A549 (cell line): Measurements from ENCODE around the gene RAB27A. TPM values are rescaled to one million over a fixed set of nuclear protein-coding genes. Genes with fewer than 3 reads are reported as not detected.
A peak's percentile ranks its signal among the peaks of the same experiment; 100 is the strongest.

Experiments
- ATAC-seq, 2 experiments: fragments of 200-7000 bp in 1 of 2; fragments of >200 bp in 1 of 2; cut with Nextera tagmentation in 1 of 2; cut with Tn5 transposase in 1 of 2; 3 replicates each; pipeline versions ENCODE4 v1.8.0 to v1.9.1; 2018 to 2020; ENCODE audit warnings: mild to moderate bottlenecking in 1 of 2, moderate library complexity in 1 of 2
- CTCF ChIA-PET: fragments of 300-600 bp; sonication (Branson Sonifier 250); formaldehyde crosslinking; extraction: SDS; loops from one replicate; lab custom pipeline; 2021; ENCODE audit warnings: antibody characterized with exemption, inconsistent platforms; lab: Yijun Ruan, JAX
- POLR2A ChIA-PET: fragments of 350-600 bp; formaldehyde crosslinking; extraction: SDS; loops from one replicate; lab custom pipeline; 2021; ENCODE audit warnings: antibody characterized with exemption, inconsistent platforms; lab: Yijun Ruan, JAX
- DNase-seq, 2 experiments: peaks; one replicate each; pipeline versions ENCODE4 v3.0.0 to v3.0.0-alpha.2; 2011 to 2016; ENCODE audit warnings: low read depth in 1 of 2, low spot score in 1 of 2
- FAIRE-seq: peaks from 2 replicates; lab custom pipeline; 2011; peaks lifted over from hg19 to GRCh38; lab: Jason Lieb, UNC
- H3K27ac ChIP-seq, 2 experiments: fragments of >200 bp; sonication (Bioruptor Twin); formaldehyde crosslinking; 3 replicates each; pipeline ENCODE4 v1.5.1; 2016 to 2017
- H3K4me1 ChIP-seq: fragments of >200 bp; sonication (Bioruptor Twin); formaldehyde crosslinking; 3 replicates; pipeline ENCODE4 v1.6.1; 2016
- H3K4me2 ChIP-seq: fragments of >200 bp; sonication (Bioruptor Twin); formaldehyde crosslinking; 3 replicates; pipeline ENCODE4 v1.6.1; 2016
- H3K4me3 ChIP-seq: fragments of >200 bp; sonication (Bioruptor Twin); formaldehyde crosslinking; 3 replicates; pipeline ENCODE4 v1.5.1; 2016
- H3K9me3 ChIP-seq: fragments of >200 bp; sonication (Bioruptor Twin); formaldehyde crosslinking; 3 replicates; pipeline ENCODE4 v1.6.1; 2016
- BHLHE40 ChIP-seq: IDR thresholded peaks from 2 replicates; pipeline ENCODE4 v1.6.1; 2012; ENCODE audit warnings: low read depth, low read length, inconsistent platforms
- CBX2 ChIP-seq: fragments of 200-600 bp; sonication (generic); IDR thresholded peaks from 2 replicates; pipeline ENCODE4 v1.6.1; 2016; ENCODE audit warnings: low read depth, mild to moderate bottlenecking, borderline replicate concordance
- CBX8 ChIP-seq: fragments of 200-600 bp; sonication (generic); IDR thresholded peaks from 2 replicates; pipeline ENCODE4 v1.6.1; 2016
- CHD2 ChIP-seq: fragments of 150-350 bp; IDR thresholded peaks from 2 replicates; pipeline ENCODE4 v1.6.1; 2014; ENCODE audit warnings: low read length; ENCODE audit not compliant: partially characterized antibody
- ESRRA ChIP-seq: fragments of 150-350 bp; IDR thresholded peaks from 2 replicates; pipeline ENCODE4 v1.6.1; 2014; ENCODE audit warnings: mild to moderate bottlenecking, low read length, borderline replicate concordance
- FOSL2 ChIP-seq, 2 experiments: fragments of 450-650 bp in 1 of 2; fragments of >200 bp in 1 of 2; sonication (Bioruptor Twin) in 1 of 2; formaldehyde crosslinking; IDR thresholded peaks; 2 replicates each; pipeline versions ENCODE4 v1.5.0 to v1.6.1; 2016 to 2020; ENCODE audit warnings: mild to moderate bottlenecking in 1 of 2, moderate library complexity in 1 of 2
- GATA3 ChIP-seq: IDR thresholded peaks from 2 replicates; pipeline ENCODE4 v1.6.1; 2012; ENCODE audit warnings: borderline replicate concordance
- HDAC2 ChIP-seq: fragments of 200-600 bp; sonication (generic); IDR thresholded peaks from 2 replicates; pipeline ENCODE4 v1.6.1; 2016
- HES2 ChIP-seq: fragments of >200 bp; sonication (Bioruptor Twin); formaldehyde crosslinking; IDR thresholded peaks from 2 replicates; pipeline ENCODE4 v1.6.1; 2016
- HMGXB4 ChIP-seq: fragments of 250-450 bp; sonication (Bioruptor Pico); IDR thresholded peaks from 2 replicates; pipeline ENCODE4 v1.5.0; 2021; ENCODE audit warnings: mild to moderate bottlenecking, moderate library complexity, borderline replicate concordance
- HOXB13 ChIP-seq: fragments of 250-450 bp; sonication (Bioruptor Pico); IDR thresholded peaks from 2 replicates; pipeline ENCODE4 v1.5.0; 2020; ENCODE audit warnings: low read depth, mild to moderate bottlenecking, moderate library complexity
- HOXB5 ChIP-seq: fragments of 250-450 bp; sonication (Bioruptor Pico); IDR thresholded peaks from 2 replicates; pipeline ENCODE4 v1.5.0; 2020; ENCODE audit warnings: mild to moderate bottlenecking, moderate library complexity
- JUN ChIP-seq, 2 experiments: fragments of >200 bp; sonication (Bioruptor Twin); formaldehyde crosslinking; IDR thresholded peaks; 2 replicates in 1 of 2; 3 replicates in 1 of 2; pipeline ENCODE4 v1.6.1; 2016 to 2017
- KDM1A ChIP-seq: fragments of 200-600 bp; sonication (generic); IDR thresholded peaks from 2 replicates; pipeline ENCODE4 v1.6.1; 2016; ENCODE audit warnings: low read depth, mild to moderate bottlenecking
- MAFK ChIP-seq: fragments of 450-650 bp; IDR thresholded peaks from 2 replicates; pipeline ENCODE4 v1.6.1; 2014; ENCODE audit not compliant: partially characterized antibody
- NPAS2 ChIP-seq: fragments of 250-450 bp; sonication (Bioruptor Pico); IDR thresholded peaks from 2 replicates; pipeline ENCODE4 v1.8.0; 2022; ENCODE audit warnings: mild to moderate bottlenecking, moderate library complexity, borderline replicate concordance
- NR3C1 ChIP-seq: fragments of >200 bp; sonication (Bioruptor Twin); formaldehyde crosslinking; IDR thresholded peaks from 3 replicates; pipeline ENCODE4 v1.6.1; 2017
- POLR2A ChIP-seq: IDR thresholded peaks from 2 replicates; pipeline ENCODE4 v1.6.1; 2012; ENCODE audit warnings: mild to moderate bottlenecking, low read length
- RAD21 ChIP-seq, 2 experiments: fragments of >200 bp in 1 of 2; sonication (Bioruptor Twin) in 1 of 2; formaldehyde crosslinking in 1 of 2; IDR thresholded peaks in 1 of 2; conservative IDR thresholded peaks in 1 of 2; 2 replicates in 1 of 2; 3 replicates in 1 of 2; pipeline ENCODE4 v1.6.1; 2012 to 2018; ENCODE audit warnings: inconsistent platforms in 1 of 2
- RARB ChIP-seq: fragments of 250-450 bp; sonication (Bioruptor Pico); IDR thresholded peaks from 2 replicates; pipeline ENCODE4 v1.8.0; 2021; ENCODE audit warnings: mild to moderate bottlenecking, moderate library complexity
- REST ChIP-seq: fragments of 200-600 bp; sonication (generic); IDR thresholded peaks from 2 replicates; pipeline ENCODE4 v1.6.1; 2016; ENCODE audit warnings: antibody characterized with exemption, mild to moderate bottlenecking, moderate library complexity
- RFX5 ChIP-seq: fragments of 450-650 bp; IDR thresholded peaks from 2 replicates; pipeline ENCODE4 v1.7.1; 2014; ENCODE audit warnings: antibody characterized with exemption, mild to moderate bottlenecking, moderate library complexity
- RNF2 ChIP-seq: fragments of 200-600 bp; sonication (generic); IDR thresholded peaks from 2 replicates; pipeline ENCODE4 v1.6.1; 2016; ENCODE audit warnings: low read depth, mild to moderate bottlenecking, antibody characterized with exemption, moderate library complexity, borderline replicate concordance
- SREBF2 ChIP-seq: fragments of 450-650 bp; IDR thresholded peaks from 2 replicates; pipeline ENCODE4 v1.6.1; 2014; ENCODE audit warnings: mild to moderate bottlenecking, moderate library complexity
- TFCP2L1 ChIP-seq: fragments of 250-450 bp; sonication (Bioruptor Pico); IDR thresholded peaks from 2 replicates; pipeline ENCODE4 v1.5.0; 2021; ENCODE audit warnings: mild to moderate bottlenecking
- ZSCAN20 ChIP-seq: fragments of 250-450 bp; sonication (Bioruptor Pico); IDR thresholded peaks from 2 replicates; pipeline ENCODE4 v1.8.0; 2022; ENCODE audit warnings: mild to moderate bottlenecking, moderate library complexity
- WGBS: methylation state at CpG from one replicate; pipeline ENCODE4 v1.1.6; 2017; ENCODE audit errors: missing lambda C conversion rate; 5-methylcytosine and 5-hydroxymethylcytosine counted together
- polyA plus RNA-seq, 4 experiments: library from polyadenylated mRNA; depleted of rRNA in 3 of 4; stranded (reverse); fragments of >200 nt; fragmentation: RNase III in 1 of 4; extraction: RNeasy Plus Mini Kit Qiagen cat#74134 plus additional on column Dnase treatment in 1 of 4; gene quantifications; 2 replicates in 3 of 4; 3 replicates in 1 of 4; pipeline ENCODE4 v1.2.3, GENCODE V29; 2011 to 2017

The RAB27A gene
- polyA plus RNA-seq, 2 of the 4 experiments (the other 2 are of a cell fraction), result 8.1 to 17.0 TPM

- FAIRE-seq (no peak), ATAC-seq (peak; percentile 73 to 78), DNase-seq (peak; percentile 23 to 66)
- POLR2A ChIA-PET, result no interaction called here
- no peak for TF ChIP-seq FOSL2 (IDR thresholded peaks at IDR 0.05)
- TF ChIP-seq FOSL2 (CRISPR knock-in tag; IDR thresholded peaks at IDR 0.05), result peak; percentile 85
- no peak for TF ChIP-seq RAD21 (conservative IDR thresholded peaks at IDR 0.05 in 1 of 2, IDR thresholded peaks at IDR 0.05 in 1 of 2)
- TF ChIP-seq MAFK, result peak; percentile 40
- Histone ChIP-seq H3K4me2 (peak overlapping the region; percentile 18), H3K27ac (peak overlapping the region; percentile 26 to 29; a peak in 4 of 6 replicates), H3K4me1 (peaks cover 13% of the 10 kb centered on the region), H3K9me3 (no peaks in the 10 kb centered on the region), H3K4me3 (no peak overlapping the region)
- CTCF ChIA-PET, result interaction anchor here (1.0 to 3.9 kb wide), 2 partner anchors 12 to 62 kb away, joined by 4 to 16 read pairs; no protein-coding TSS in a partner anchor
- WGBS, result 36% methylated on average over 4 of the region's 4 CpGs
Observed at GRCh38 chr15:55279746-55280351, 9.8 kb downstream of the RAB27A start.

- 77% methylated on average over 2 of the region's 2 CpGs for WGBS
- DNase-seq (no peak), FAIRE-seq (no peak)
- no peaks in the 10 kb centered on the region for H3K9me3 ChIP-seq
- TF ChIP-seq HES2, result no peak
- TF ChIP-seq RNF2, result no peak
- no peak for TF ChIP-seq NPAS2
- TF ChIP-seq RFX5, result no peak
- no peak for TF ChIP-seq SREBF2
- no peak for TF ChIP-seq HMGXB4 (CRISPR knock-in tag)
- no peak for TF ChIP-seq KDM1A
- TF ChIP-seq NR3C1, result no peak
- TF ChIP-seq TFCP2L1, result no peak
- TF ChIP-seq HOXB13 (CRISPR knock-in tag), result no peak
- TF ChIP-seq POLR2A, result no peak
- TF ChIP-seq HDAC2, result no peak
- TF ChIP-seq, all 56 proteins: peak for 0
- CTCF ChIA-PET, result interaction anchor here (3.9 kb wide), 1 partner anchor 13 kb away, joined by 16 read pairs; no protein-coding TSS in a partner anchor
- Histone ChIP-seq H3K4me1 (peaks cover 13% of the 10 kb centered on the region), H3K4me2 (peak overlapping the region; percentile 18; the same call in 2 of the 3 replicates), H3K27ac (peak overlapping the region in 1 of 2 experiments; percentile 29; a peak in 3 of 6 replicates), H3K4me3 (no peak overlapping the region)
- peak in 1 of 2 experiments; percentile 33; a peak in 1 of 6 replicates for ATAC-seq
- POLR2A ChIA-PET, result no interaction called here
Observed at GRCh38 chr15:55279100-55279745, 10.4 kb downstream of the RAB27A start.

GRCh38 chr15:55277715-55278114 is 11.9 kb downstream of the RAB27A start:
- Histone ChIP-seq H3K4me1 (peaks cover 13% of the 10 kb centered on the region), H3K4me3 (no peak overlapping the region), H3K9me3 (no peaks in the 10 kb centered on the region), H3K27ac (no peak overlapping the region), H3K4me2 (no peak overlapping the region)
- ATAC-seq, result no peak
- 69% methylated on average over 2 of the region's 2 CpGs for WGBS
- CTCF ChIA-PET, result interaction anchor here (0.8 to 1.5 kb wide), 4 partner anchors 13 to 59 kb away, joined by 3 read pairs; no protein-coding TSS in a partner anchor
- TF ChIP-seq ESRRA, result no peak
- no peak for TF ChIP-seq GATA3
- TF ChIP-seq CBX2, result no peak
- TF ChIP-seq BHLHE40, result no peak
- no peak for TF ChIP-seq HOXB5 (CRISPR knock-in tag)
- TF ChIP-seq NR3C1, result no peak
- TF ChIP-seq REST, result no peak
- TF ChIP-seq RFX5, result no peak
- TF ChIP-seq CHD2, result no peak
- TF ChIP-seq POLR2A, result no peak
- no peak for TF ChIP-seq ZSCAN20
- TF ChIP-seq JUN (IDR thresholded peaks at IDR 0.05), result no peak
- no peak for TF ChIP-seq RARB (CRISPR knock-in tag)
- TF ChIP-seq CBX8, result no peak
- no peak for TF ChIP-seq RAD21 (conservative IDR thresholded peaks at IDR 0.05 in 1 of 2, IDR thresholded peaks at IDR 0.05 in 1 of 2)
- TF ChIP-seq RNF2, result no peak
- TF ChIP-seq, all 56 proteins: peak for 0
- DNase-seq, result no peak
- no peak for FAIRE-seq
- POLR2A ChIA-PET, result no interaction called here
